NCI-H82 treated with DMSO at 0.1 percent for 48 hours (cell line): ENCODE results near the gene ATP11B.
"Not testable (repeated sequence)": the region's sequence is repeated elsewhere in the genome, so short reads cannot be mapped to it uniquely, and the experiment has no call there.

Experiments used
- DNase-seq: peaks from one replicate; lab custom pipeline; 2025; ENCODE audit not compliant: unreplicated experiment; lab: John Stamatoyannopoulos, UW

Gene ATP11B

DNA sequence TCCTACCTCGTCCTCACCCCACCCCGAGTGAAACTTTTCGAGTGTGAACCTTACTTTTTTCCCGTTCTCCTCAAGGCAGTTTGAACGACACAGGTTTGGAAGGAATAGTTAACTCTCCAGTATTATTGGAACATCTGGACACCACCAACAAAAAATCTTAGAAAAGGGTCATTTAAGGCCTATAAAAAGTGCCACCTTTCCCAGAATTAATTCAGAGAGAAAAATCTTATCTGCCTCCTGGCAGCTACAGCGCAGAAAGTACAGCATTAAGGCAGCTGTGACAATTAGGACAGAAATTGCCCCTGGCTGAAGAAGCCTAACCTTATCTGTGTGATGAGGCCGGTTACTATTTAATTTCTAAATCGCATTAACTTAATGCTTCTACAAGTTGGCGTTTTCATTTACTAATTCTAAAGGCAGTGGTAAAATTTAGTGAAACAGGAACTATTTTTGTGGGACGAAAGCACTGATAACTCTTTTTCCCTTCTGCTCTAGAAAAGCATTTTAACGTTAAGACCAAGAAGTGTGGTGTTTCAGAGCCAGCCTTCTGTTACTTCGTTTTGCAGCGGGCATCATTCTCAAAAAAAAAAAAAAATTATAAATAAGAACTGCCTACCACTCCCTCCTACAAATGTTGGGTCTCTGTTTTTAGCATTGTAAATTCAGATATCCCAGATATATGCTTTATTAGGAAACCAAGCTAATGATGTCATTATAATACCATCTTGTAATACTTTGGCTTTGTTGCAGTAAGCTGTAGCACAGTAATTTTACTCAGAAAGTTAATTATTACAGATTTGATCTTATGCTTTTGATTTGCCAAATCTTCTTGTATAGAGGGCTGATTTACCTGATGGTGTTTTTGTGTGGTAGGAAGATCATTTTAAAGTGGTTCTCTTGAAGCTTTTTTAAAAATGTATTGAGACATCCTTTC lies 1.4 kb downstream of the ATP11B start:
- DNase-seq: no peak

DNA sequence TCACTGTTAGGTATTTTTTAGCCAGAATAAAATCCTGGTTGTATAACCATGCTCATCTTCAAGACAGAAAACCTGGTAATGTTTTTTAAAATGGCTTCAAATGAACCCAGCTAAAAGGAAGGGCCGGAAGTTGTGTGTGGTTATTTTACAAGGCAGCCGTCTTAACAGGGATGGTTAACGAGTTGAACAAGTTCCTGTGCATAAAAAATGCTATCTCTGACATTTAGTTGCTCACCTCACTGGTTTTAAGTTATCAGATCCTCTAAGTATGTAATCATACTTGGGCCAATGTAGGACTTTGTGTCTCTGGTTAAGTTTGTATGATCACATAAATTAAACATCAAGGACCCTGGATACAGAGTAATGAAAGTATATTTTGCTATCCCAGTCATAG lies 2.1 kb downstream of the ATP11B start:
- DNase-seq: no peak

DNA sequence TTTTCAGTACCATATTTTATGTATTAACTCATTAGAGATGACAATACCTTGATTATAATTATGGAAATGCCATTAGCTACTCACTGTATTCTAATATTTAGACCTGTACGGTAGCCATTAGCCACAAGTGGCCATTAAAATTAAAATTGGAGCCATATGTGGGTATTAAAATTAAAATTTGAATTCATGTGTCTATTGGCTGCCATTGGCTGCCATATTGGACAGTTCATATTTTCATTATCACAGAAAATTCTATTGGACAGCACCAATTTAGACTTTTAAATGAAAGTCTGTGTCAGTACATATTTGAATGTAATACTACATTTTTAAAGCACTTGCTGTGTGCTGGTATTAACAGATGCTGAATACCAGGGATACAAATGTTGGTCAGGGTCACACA lies 3.0 kb downstream of the ATP11B start:
- no peak for DNase-seq

DNA sequence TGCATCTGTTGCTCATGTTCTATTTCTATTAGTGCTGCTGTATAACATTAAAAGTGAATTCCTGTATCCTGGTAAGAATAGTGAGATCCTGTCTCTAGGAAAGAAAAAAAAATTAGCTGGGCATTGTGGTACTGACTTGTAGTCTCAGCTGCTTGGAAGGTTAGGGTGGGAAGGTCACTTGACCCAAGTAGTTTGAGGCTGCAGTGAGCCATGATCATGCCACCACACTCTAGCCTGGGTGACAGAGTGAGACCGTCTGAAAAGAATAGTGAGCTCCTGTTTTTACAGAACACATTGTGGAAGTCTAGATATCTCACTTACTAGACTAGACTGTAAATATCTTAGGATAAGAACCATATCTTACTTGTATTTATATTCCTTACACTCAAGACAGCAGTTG lies 4.6 kb downstream of the ATP11B start:
- DNase-seq: no peak

DNA sequence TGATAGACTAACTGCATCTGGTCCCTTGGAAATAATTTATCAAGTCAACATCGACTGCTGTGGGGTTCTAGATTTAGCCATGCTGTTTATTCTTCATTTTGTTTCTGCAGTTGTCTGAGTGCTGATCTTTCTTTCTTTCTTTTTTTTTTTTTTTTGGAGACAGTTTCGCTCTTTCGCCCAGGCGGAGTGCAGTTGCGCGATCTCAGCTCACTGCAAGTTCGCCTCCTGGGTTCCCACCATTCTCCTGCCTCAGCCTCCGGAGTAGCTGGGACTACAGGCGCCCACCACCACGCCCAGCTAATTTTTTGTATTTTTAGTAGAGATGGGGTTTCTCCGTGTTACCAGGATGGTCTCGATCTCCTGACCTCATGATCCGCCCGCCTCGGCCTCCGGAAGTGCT lies 5.8 kb downstream of the ATP11B start:
- DNase-seq: not testable (repeated sequence)

DNA sequence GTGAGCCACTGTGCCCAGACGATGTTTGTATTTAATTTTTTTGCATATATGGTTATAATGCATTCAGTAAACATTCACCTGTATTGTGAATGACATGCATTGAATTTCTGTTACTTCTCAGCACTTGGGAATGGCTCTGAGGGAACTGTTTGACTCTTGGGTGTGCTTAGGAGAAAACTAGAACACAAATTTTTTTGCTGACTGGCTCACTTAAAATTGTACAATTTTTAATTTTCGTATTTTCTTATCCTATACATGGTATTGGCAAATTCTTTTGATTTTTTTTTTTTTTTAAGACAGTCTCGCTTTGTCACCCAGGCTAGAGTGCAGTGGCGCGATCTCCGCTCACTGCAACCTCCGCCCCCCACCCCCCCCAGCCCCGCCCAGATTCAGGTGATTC lies 7.2 kb downstream of the ATP11B start:
- no peak for DNase-seq

DNA sequence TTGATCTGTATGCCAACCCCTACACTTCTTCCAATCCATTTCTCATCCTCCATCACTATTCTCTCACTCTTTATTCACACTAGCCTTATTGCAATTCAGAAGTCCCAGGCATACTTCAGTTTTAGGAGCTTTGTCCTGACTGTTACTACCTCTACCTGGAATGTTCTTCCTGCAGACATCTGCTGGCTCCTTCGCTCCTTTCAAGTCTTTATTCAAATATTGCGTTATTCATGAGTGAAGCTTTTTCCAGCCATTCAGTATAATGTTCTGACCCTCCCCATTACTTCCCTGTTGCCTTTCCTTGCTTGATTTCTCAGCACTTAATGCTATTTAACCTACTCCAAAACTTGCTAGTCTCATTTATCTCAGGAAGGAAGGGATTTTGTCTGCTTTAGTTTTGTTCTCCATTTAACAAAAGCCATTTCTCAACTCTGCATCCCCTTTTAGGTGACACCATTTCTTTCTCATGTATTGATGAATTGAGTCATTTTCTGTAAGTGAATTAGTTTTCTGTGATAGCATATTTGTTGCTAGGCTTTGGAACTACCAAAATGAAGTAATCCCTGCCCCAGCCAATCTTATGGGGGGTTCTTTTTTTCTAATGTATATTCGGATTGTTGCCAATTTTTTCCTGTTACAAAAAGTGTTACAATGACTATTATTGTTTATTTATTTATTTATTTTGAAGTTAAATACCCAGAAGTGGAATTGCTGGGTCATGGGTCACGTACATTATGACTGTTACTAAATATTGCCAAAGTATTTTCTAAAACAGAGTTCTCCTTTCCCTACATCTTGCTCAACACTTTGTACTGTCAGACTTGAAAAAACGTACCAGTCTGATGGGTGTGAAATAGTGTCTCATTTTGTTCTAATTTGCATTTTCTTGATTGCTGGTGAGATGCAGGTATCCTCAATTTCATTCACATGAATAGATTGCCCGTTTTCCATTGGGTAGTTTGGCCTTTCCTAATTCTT lies 9.4 kb downstream of the ATP11B start:
- no peak for DNase-seq

DNA sequence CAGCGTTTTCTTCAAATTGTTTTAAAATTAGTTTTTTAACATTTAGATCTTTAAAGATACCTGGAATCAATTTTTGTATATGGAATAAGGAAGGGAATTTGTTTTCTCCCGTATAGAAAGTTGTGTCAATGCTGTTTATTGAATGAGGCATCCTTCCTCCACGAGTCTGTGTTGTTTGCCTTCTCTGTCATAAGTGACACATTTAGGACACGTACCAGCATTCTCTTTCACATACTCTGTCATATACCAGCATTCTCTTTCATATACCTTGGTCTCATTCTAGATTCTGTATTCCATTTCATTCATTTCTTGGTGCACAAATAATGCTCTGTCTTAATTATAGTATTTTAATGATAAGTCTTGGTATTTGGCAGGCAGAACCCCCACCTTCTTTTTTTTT lies 10.3 kb downstream of the ATP11B start:
- DNase-seq: no peak

DNA sequence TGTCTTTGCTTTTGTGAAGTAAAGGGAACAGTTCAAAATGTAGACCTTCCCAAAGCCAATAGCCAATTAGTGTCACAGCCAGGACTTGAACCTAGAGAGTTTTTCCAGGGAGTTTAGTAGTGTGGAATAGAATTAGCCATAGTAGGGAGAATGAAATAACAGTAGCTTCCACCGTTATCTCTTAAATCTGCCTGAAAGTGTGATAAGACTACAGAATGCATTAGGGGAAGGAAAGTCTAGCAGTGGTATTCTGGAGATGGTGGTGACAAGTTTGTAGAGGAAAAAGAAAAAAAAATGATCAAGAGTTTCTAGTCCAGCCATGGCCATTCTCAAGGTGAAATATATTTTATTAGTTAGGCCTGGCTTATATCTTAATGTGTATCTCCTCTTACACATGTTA lies 13.8 kb downstream of the ATP11B start:
- DNase-seq: no peak

DNA sequence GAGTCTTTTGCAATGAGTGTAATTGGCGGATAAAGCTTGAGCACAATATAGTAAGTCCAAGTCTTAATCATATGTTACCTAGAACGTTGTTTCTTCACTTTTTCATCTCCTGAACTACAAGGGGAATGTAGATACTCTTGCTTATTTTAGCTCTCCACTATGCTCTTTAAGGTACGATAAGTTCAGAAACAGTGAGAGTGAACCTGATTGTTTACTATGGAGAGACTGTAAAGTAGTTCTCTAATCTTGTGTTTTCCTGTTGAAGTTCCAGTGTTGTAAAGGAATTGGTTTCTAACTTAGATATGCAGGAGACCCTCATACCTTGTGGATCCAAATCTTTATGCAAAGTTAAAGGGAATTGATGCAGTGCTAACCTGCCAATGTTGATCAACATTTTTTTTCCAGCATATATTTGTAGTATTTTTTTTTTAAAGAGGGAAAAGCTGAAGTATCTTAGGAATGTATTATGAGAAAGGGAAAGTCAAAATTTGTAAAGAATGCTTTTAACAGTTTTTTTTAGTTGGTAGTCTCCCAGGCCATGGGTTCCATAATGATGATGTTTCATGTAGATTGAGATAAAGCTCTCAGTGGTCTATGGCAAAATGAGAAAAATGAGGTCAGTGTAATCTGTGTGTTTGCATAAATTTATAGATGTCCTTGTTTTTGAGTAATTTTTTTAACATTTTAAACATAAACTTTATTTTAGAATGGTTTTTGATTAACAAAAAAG lies 14.9 kb downstream of the ATP11B start:
- DNase-seq: no peak

DNA sequence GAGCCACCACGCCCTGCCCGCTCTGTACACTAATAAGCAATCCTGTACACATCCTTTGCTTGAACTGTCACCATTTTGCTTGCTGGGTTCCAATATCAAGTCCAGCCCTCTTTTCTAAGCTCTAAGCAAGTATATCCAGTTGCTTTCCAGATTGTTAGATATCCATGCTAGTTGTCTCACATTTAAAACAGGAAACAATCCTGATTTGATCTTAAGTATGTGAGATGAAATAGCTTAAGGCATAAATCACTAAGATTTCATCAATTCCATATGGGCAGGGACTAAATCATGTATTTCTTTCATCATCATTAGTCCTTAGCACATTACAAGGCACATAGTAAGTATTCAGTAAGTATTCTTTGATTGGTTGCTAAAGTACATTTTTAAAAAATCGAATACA lies 16.2 kb downstream of the ATP11B start:
- no peak for DNase-seq

DNA sequence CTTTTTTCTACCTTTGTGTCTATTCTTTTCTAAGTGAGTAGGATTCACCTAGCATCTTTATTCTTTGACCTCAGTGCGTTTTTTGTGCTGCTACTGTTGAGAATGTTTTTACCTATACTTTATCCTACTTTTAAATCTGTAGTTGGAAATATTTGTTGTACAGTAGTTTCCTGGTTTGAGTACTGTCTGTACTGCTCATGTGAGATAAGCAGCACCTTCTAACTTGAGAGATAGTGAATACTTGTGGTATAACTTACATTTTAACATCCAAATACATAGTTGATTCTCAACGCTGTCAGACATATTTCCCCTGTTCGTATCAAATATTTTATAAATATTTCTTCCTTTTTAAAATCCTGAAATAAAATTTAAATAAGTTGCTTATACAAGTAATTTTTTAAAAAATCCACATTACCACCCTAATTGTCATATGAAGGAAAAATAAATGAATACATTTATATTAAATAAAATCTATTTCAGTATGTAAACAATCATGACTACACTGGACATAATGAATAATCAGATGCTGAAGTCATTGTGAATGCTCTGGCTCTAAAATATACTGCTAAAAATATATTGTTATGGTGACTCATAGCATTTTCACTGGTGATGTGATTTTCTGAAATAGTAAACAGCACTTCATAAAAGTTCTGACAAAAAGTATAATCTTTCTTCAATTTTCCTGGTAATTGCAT lies 17.4 kb downstream of the ATP11B start:
- no peak for DNase-seq

DNA sequence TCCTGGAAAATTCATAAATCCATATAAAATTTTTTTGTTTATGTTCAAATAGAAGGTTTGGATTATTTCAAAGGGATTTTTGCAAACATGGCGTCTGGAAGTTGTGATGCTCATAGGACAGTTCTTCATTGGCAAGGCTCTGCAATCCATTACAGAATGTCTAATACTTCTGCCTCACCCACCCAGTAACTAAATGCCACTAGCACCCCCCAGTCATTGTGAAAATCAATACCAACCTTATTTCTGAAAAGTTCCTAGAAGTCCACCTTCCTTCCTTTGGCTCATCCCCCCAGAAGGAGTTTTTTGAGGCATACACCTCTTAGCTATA lies 17.9 kb downstream of the ATP11B start:
- no peak for DNase-seq

DNA sequence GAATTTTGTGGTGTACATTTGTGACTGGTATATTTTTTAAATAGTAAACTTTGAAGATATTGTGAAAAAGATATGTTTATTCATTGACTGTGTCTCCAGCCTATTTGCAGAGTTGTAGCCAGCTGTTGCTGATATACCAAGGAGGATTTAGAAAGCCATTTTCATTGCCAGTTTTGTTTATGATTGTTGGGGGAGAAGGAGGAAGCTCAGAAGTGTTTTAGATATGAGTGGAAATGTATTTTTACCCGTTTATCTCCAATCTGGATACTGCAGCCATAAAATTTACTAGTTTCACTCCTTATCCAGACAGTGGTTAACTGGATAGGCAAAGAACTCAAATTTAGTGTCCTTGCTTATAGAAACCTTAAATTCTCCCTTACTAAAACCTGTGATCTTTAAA lies 18.8 kb downstream of the ATP11B start:
- DNase-seq: no peak

DNA sequence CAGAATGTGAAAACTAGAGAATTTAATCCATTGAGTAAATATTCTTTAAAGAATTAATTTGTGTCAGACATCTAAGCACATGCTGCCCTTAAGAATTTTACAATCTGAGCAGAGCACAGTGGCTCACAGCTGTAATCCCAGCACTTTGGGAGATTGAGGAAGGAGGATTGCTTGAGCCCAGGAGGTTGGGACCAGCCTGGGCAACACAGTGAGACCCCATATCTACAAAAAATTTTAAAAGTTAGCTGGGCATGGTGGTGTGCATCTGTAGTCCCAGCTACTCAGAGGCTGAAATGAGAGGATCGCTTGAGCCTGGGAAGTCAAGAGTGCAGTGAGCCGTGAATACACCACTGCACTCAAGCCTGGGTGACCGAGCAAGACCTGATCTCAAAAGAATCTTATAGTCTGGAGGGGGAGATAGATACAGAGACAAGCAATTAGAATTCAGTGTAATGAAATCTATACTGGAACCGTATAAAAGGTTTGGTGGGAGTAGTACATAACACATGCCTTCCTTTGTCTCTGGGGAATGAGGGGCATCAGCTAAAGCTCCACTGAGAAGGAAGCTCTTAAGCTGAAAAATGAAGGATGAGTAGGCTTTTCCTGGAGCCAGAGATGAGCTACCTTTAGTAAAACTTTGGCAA lies 21.2 kb downstream of the ATP11B start:
- no peak for DNase-seq

DNA sequence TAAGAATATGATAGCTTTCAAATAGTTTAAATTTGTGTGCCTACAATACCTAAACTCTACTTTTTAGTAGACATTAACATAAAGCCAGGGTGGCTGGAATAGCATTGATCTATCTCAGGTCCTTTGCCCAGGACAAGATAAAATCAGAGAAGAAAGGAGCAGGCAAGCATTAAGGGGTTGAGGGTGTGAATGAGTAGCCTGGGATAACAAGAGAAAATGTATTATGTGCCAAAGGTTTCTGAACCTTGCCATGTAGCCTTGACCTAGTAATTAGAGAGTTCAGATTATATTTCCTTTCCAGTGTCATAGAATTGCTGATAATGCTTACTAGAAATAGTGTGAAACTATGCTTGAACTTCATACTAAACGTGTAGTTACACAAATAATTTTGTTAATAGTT lies 22.9 kb downstream of the ATP11B start:
- no peak for DNase-seq

DNA sequence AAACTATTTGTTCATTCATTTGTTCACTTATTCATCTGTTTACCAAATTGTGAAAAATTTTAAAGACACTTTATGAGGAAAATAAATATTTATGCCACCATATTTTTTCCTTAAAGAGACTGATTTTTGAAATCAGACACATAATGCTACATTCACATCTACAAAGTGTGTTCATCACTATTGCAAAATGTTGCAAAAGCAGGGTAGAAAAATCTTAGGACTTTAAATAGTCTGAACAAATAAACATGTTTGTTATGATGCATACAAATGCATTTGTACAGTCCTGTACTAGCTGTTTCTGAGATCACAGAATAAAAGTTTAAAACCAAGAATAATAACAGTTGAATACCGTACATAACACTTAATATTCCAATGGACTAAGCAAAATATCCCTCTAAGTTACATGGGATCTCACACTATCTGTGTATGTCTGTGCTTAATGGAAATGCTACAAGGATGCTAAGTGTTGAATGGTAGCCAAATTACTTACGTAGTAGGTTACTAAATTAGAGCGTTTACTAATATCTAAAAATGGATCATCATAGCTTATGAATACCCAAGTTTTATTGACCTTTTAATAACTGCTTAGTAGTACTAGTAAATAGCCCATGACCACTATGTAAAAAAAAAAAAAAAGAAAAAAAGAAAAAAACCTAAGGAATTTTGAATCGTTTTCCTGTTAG lies 25.1 kb downstream of the ATP11B start:
- no peak for DNase-seq

DNA sequence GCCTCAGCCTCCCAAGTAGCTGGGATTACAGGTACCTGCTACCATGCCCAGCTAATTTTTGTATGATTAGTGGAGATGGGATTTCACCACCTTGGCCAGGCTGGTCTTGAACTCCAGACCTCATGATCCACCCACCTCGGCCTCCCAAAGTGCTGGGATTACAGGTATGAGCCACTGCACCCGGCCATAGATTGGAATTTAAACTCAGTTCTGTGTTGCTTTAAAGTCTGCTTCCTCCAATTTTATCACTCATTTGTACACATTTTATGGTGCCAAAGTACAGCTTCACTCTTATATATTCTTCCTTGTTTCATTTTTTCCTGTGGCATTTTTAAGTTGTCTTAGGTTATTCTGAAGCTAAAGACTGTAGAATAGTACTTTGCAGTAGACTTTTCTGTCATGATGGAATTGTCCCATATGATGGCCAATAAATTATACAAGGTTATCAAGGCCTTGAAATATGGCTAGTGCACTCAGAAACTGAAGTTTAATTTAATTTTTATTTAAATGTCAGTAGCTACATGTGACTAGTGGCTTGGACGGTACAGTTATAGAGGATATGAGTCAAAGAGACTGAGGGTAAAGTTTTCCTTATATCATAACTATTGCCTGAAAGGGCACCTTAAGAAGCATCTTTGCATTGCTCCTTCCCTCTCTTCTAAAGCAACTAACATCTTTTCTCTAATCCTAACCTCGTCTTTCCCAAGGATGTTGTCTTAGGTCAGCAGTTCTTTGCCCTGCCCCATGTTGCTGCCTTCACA lies 28.1 kb downstream of the ATP11B start:
- no peak for DNase-seq

DNA sequence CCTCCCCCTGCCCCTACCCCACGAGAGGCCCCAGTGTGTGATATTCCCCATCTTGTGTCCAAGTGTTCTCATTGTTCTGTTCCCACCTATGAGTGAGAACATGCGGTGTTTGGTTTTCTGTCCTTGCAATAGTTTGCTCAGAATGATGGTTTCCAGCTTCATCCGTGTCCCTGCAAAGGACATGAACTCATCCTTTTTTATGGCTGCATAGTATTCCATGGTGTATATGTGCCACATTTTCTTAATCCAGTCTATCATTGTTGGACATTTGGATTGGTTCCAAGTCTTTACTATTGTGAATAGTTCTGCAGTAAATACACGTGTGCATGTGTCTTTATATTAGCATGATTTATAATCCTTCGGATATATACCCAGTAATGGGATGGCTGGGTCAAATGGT lies 29.0 kb downstream of the ATP11B start:
- not testable (repeated sequence) for DNase-seq
